ENCODE results near the gene HMGXB4.

GRCh38 chr22:35226958-35227647 is 30.2 kb upstream of the HMGXB4 start:
- no peak for TF ChIP-seq CTCF (IDR thresholded peaks at IDR 0.05; ENCODE audit: borderline replicate concordance, extremely low read depth, low read length, poor library complexity, severe bottlenecking)
- no peak for TF ChIP-seq EZH2 (IDR thresholded peaks at IDR 0.05; ENCODE audit: borderline replicate concordance, low read depth, low read length, severe bottlenecking)

All from DND-41 (cell line).